22Rv1 (cell line): ENCODE results near the gene CFAP97D1.

Experiments
- CTCF ChIP-seq: fragments of 450-650 bp; IDR thresholded peaks from 2 replicates; pipeline ENCODE4 v1.5.1; 2017; ENCODE audit warnings: mild to moderate bottlenecking
- ZFX ChIP-seq: fragments of 450-650 bp; IDR thresholded peaks from 2 replicates; pipeline ENCODE4 v1.6.1; 2017; ENCODE audit warnings: antibody characterized with exemption, borderline replicate concordance

- no peak for TF ChIP-seq CTCF
- TF ChIP-seq ZFX, result no peak
Observed at GRCh38 chr17:43779145-43780125, 800 bp upstream of the CFAP97D1 start.
